Gastroesophageal sphincter (tissue), 3 donors: ENCODE results near the gene LORICRIN.

ENCODE experiments used
- CTCF ChIP-seq, 4 experiments: fragments of 200-600 bp in 2 of 4; fragments of 450-650 bp in 2 of 4; sonication (generic) in 1 of 4; IDR thresholded peaks; one replicate each; pipeline ENCODE4 v1.5.1; 2017 to 2019; ENCODE audit warnings: antibody characterized with exemption in 4 of 4, mild to moderate bottlenecking in 2 of 4, moderate library complexity in 2 of 4
- POLR2A ChIP-seq, 2 donors: fragments of 450-650 bp; IDR thresholded peaks; one replicate each; pipeline ENCODE4 v1.6.1; 2017; ENCODE audit warnings: antibody characterized with exemption in 2 of 2, mild to moderate bottlenecking in 2 of 2, moderate library complexity in 1 of 2

GRCh38 chr1:153217212-153217611 lies 42.3 kb upstream of the LORICRIN start, which contains the start of gene PRR9:
- TF ChIP-seq CTCF (IDR thresholded peaks at IDR 0.05) = no peak
- TF ChIP-seq POLR2A (IDR thresholded peaks at IDR 0.05) = no peak
